Measurements from ENCODE around the gene GPD2.

GPD2 gene

GRCh38 chr2:156448766-156449165 lies 12.6 kb downstream of the GPD2 start:
- no peaks in the 10 kb centered on the region for H3K9me2 ChIP-seq (replicated peaks; ENCODE audit: insufficient read depth, low read length)

DNA sequence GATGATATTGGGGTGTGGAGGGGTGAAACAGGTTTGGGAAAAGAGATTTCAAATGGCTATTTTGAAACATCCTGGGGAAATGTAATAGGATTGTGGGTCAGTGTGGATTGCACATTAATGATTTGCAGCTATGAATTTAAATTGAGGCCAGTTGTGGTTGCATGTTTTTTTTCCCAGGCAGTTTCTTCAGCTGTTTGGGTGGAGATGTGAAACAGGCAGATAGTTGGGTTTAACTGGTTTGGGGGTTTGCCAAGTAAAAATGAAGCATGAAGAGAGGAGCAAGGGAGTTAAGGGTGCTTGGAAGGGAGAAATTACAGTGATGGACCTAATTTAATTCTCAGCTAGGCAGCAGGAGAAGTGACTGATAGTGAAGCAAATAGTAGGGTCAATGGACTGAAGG lies 16.8 kb downstream of the GPD2 start:
- DNase-seq = no peak
- no peaks in the 10 kb centered on the region for H3K79me2 ChIP-seq (ENCODE audit: low read length)
- H3K4me1 ChIP-seq (ENCODE audit: low read length) = no peaks in the 10 kb centered on the region
- H3F3A ChIP-seq (ENCODE audit: insufficient read depth, low read length) = no peaks in the 10 kb centered on the region
- no peak overlapping the region for H3K9ac ChIP-seq (ENCODE audit: low read length)
- H4K20me1 ChIP-seq (ENCODE audit: insufficient read depth, low read length) = no peaks in the 10 kb centered on the region
- H3K27me3 ChIP-seq (replicated peaks; ENCODE audit: insufficient read depth, low read length) = no peaks in the 10 kb centered on the region
- no peaks in the 10 kb centered on the region for H3K9me2 ChIP-seq (replicated peaks; ENCODE audit: insufficient read depth, low read length)
- no peak overlapping the region for H3K4me2 ChIP-seq (ENCODE audit: low read depth, low read length)
- H3K9me3 ChIP-seq (replicated peaks; ENCODE audit: insufficient read depth, low read length) = no peaks in the 10 kb centered on the region
- TF ChIP-seq EZH2 (optimal IDR thresholded peaks at IDR 0.05; ENCODE audit: low read depth, low read length) = no peak
- TF ChIP-seq EZH2phosphoT487 (IDR thresholded peaks at IDR 0.05; ENCODE audit: low read length) = no peak
- TF ChIP-seq, protein P1, sequence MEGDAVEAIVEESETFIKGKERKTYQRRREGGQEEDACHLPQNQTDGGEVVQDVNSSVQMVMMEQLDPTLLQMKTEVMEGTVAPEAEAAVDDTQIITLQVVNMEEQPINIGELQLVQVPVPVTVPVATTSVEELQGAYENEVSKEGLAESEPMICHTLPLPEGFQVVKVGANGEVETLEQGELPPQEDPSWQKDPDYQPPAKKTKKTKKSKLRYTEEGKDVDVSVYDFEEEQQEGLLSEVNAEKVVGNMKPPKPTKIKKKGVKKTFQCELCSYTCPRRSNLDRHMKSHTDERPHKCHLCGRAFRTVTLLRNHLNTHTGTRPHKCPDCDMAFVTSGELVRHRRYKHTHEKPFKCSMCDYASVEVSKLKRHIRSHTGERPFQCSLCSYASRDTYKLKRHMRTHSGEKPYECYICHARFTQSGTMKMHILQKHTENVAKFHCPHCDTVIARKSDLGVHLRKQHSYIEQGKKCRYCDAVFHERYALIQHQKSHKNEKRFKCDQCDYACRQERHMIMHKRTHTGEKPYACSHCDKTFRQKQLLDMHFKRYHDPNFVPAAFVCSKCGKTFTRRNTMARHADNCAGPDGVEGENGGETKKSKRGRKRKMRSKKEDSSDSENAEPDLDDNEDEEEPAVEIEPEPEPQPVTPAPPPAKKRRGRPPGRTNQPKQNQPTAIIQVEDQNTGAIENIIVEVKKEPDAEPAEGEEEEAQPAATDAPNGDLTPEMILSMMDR (IDR thresholded peaks at IDR 0.05; ENCODE audit: low read length) = no peak
- no peaks in the 10 kb centered on the region for H3K36me3 ChIP-seq (replicated peaks; ENCODE audit: insufficient read depth, low read length)
- no peak overlapping the region for H3K4me3 ChIP-seq (ENCODE audit: low read length)
- no peak overlapping the region for H2AFZ ChIP-seq (ENCODE audit: low read length)
- H3K27ac ChIP-seq (ENCODE audit: low read length) = no peak overlapping the region

More at GRCh38 chr2:156448766-156449165, 12.6 kb downstream of the GPD2 start:
- Histone ChIP-seq H3K9ac (ENCODE audit: low read length) (no peak overlapping the region), H4K20me1 (ENCODE audit: insufficient read depth, low read length) (no peaks in the 10 kb centered on the region), H3K9me3 (replicated peaks; ENCODE audit: insufficient read depth, low read length) (no peaks in the 10 kb centered on the region), H3K4me2 (ENCODE audit: low read depth, low read length) (no peak overlapping the region), H3F3A (ENCODE audit: insufficient read depth, low read length) (no peaks in the 10 kb centered on the region), H2AFZ (ENCODE audit: low read length) (no peak overlapping the region), H3K27me3 (replicated peaks; ENCODE audit: insufficient read depth, low read length) (no peaks in the 10 kb centered on the region), H3K27ac (ENCODE audit: low read length) (no peak overlapping the region), H3K79me2 (ENCODE audit: low read length) (no peaks in the 10 kb centered on the region), H3K36me3 (replicated peaks; ENCODE audit: insufficient read depth, low read length) (no peaks in the 10 kb centered on the region), H3K4me1 (ENCODE audit: low read length) (no peaks in the 10 kb centered on the region), H3K4me3 (ENCODE audit: low read length) (no peak overlapping the region)
- DNase-seq = no peak
- TF ChIP-seq EZH2 (optimal IDR thresholded peaks at IDR 0.05; ENCODE audit: low read depth, low read length) = no peak
- TF ChIP-seq, protein P1 (IDR thresholded peaks at IDR 0.05; ENCODE audit: low read length) = no peak
- no peak for TF ChIP-seq EZH2phosphoT487 (IDR thresholded peaks at IDR 0.05; ENCODE audit: low read length)

DNA sequence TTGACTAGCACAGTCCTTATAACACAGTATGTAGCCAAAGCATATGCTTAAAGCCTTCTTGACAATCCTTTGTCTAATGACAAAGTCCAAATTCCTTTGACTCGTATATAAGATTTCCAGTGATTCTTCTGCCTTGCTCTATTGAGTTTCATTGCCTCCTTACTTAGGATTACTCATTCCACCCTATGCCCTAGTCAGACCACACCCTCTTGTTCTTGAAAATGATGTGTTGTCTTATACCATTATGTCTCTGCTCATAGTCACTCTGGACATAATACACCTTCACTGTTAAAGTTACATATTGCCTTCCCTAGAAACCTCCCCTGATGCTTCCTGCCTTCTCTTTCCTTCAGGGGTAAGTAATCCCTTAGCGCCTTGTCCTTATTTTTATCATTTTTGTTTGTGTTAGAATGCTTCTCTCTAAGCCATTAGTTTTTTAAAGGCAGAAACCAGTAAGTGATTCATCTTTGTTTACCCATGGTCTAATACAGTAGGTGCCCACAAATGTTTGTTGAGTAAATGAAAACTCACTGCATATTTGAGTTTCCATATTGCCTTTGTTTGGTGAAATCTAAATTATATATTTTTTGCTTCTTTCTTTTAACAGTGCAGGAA lies 19.3 kb downstream of the GPD2 start:
- Histone ChIP-seq H4K20me1 (ENCODE audit: insufficient read depth, low read length) (no peaks in the 10 kb centered on the region), H3K36me3 (replicated peaks; ENCODE audit: insufficient read depth, low read length) (no peaks in the 10 kb centered on the region), H3K9me2 (replicated peaks; ENCODE audit: insufficient read depth, low read length) (no peaks in the 10 kb centered on the region), H3K27me3 (replicated peaks; ENCODE audit: insufficient read depth, low read length) (no peaks in the 10 kb centered on the region), H3K9ac (ENCODE audit: low read length) (no peak overlapping the region), H3K4me3 (ENCODE audit: low read length) (no peak overlapping the region), H3K27ac (ENCODE audit: low read length) (no peak overlapping the region), H3K4me1 (ENCODE audit: low read length) (no peaks in the 10 kb centered on the region), H2AFZ (ENCODE audit: low read length) (no peak overlapping the region), H3F3A (ENCODE audit: insufficient read depth, low read length) (no peaks in the 10 kb centered on the region), H3K9me3 (replicated peaks; ENCODE audit: insufficient read depth, low read length) (no peaks in the 10 kb centered on the region), H3K79me2 (ENCODE audit: low read length) (no peaks in the 10 kb centered on the region), H3K4me2 (ENCODE audit: low read depth, low read length) (no peak overlapping the region)
- TF ChIP-seq EZH2 (optimal IDR thresholded peaks at IDR 0.05; ENCODE audit: low read depth, low read length) (no peak), EZH2phosphoT487 (IDR thresholded peaks at IDR 0.05; ENCODE audit: low read length) (no peak)
- TF ChIP-seq, protein P1 (IDR thresholded peaks at IDR 0.05; ENCODE audit: low read length) = no peak
- DNase-seq = no peak

Measured in MM.1S (cell line).